ENCODE measurements around the gene RAB3A. TPM values are rescaled to one million over a fixed set of nuclear protein-coding genes. Genes with fewer than 3 reads are reported as not detected.

The RAB3A gene
- total RNA-seq, 1 experiment from 2014 or later: 2.5 TPM

DNA sequence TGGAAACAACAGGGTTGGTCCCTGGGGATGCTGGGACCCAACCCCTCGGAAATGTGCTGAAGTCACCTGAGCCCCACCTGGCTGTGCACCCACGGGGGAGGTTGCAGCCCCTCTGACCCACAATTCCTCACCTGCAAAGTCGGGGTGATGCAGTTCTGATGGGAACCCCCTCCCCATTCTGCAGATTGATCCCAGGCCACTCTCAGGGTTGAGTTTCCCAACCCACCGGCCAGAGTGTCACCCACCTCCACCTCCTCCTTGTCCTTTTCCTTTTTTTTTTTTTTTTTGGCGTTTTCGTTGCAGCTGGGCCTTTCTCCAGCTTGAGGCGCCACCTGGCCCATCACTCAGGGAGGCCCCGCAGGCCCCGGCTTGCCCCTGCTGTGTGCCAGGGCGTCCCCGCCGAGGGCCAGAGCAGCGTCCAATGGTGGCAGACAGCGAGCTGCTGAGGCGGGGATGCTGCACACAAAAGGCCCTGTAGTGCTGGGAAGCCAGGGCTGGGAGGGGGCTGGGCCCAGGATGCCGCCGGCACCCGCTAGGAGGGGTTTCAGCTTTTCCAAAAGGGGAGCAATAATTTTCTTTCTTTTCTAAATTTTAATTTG, 46.3 kb downstream of the RAB3A start:
- peaks cover 23% of the 10 kb centered on the region for H3K79me2 ChIP-seq (ENCODE audit: low read length)

GRCh38 chr19:18156841-18157464, 46.9 kb downstream of the RAB3A start:
- Histone ChIP-seq H3K36me3 (ENCODE audit: insufficient read depth, low read length) (peaks cover 3% of the 10 kb centered on the region; the same call in 1 of the 2 replicates), H3K79me2 (ENCODE audit: low read length) (peaks cover 23% of the 10 kb centered on the region), H3K9me2 (replicated peaks; ENCODE audit: insufficient read depth, low read length) (no peaks in the 10 kb centered on the region), H4K20me1 (ENCODE audit: insufficient read depth, low read depth, low read length) (no peaks in the 10 kb centered on the region), H3K9me3 (ENCODE audit: low read length) (no peaks in the 10 kb centered on the region), H2AFZ (ENCODE audit: low read length) (no peak overlapping the region), H3K4me1 (ENCODE audit: low read length) (peaks cover 34% of the 10 kb centered on the region), H3K4me3 (ENCODE audit: low read length) (no peak overlapping the region), H3K27me3 (ENCODE audit: low read length) (no peaks in the 10 kb centered on the region), H3K4me2 (ENCODE audit: low read depth, low read length, poor library complexity, severe bottlenecking) (peak overlapping the region; percentile 10), H3K27ac (ENCODE audit: low read length) (no peak overlapping the region), H3K9ac (ENCODE audit: low read length) (peak overlapping the region; percentile 20; the same call in 1 of the 2 replicates)
- DNase-seq: no peak

More for the DNA sequence above, 46.3 kb downstream of the RAB3A start:
- Histone ChIP-seq H3K9me2 (replicated peaks; ENCODE audit: insufficient read depth, low read length) (no peaks in the 10 kb centered on the region), H3K4me2 (ENCODE audit: low read depth, low read length, poor library complexity, severe bottlenecking) (peak overlapping the region; percentile 10), H3K36me3 (ENCODE audit: insufficient read depth, low read length) (peaks cover 4% of the 10 kb centered on the region; the same call in 1 of the 2 replicates), H3K4me3 (ENCODE audit: low read length) (no peak overlapping the region), H2AFZ (ENCODE audit: low read length) (no peak overlapping the region), H3K9ac (ENCODE audit: low read length) (peak overlapping the region; percentile 20; the same call in 1 of the 2 replicates), H3K27ac (ENCODE audit: low read length) (no peak overlapping the region), H4K20me1 (ENCODE audit: insufficient read depth, low read depth, low read length) (no peaks in the 10 kb centered on the region), H3K9me3 (ENCODE audit: low read length) (no peaks in the 10 kb centered on the region), H3K27me3 (ENCODE audit: low read length) (no peaks in the 10 kb centered on the region), H3K4me1 (ENCODE audit: low read length) (peaks cover 33% of the 10 kb centered on the region)
- no peak for DNase-seq

DNA sequence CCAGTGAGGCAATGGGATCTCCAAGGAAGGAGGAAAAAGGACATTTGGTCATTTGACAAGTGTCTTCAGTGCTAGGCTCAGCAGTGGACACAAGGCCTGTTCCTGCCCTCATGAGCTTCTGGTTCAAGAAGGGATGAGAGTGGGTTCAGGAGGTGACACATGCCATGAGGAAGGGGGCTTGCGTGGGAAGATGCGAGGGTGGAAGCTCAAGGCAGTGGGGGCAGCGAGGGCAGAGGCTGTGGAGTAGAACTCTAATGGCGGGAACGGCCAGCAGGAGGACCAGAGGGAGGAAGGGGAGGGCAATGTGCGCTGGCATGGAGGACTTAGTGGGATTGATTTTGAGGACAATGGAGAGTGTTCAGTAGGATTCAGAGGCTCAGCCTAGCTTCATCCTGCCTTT, 47.6 kb downstream of the RAB3A start:
- peaks cover 23% of the 10 kb centered on the region for H3K79me2 ChIP-seq (ENCODE audit: low read length)
- no peak overlapping the region for H3K4me3 ChIP-seq (ENCODE audit: low read length)
- H3K9me2 ChIP-seq (replicated peaks; ENCODE audit: insufficient read depth, low read length): no peaks in the 10 kb centered on the region
- no peaks in the 10 kb centered on the region for H3K9me3 ChIP-seq (ENCODE audit: low read length)
- H4K20me1 ChIP-seq (ENCODE audit: insufficient read depth, low read depth, low read length): no peaks in the 10 kb centered on the region
- no peak for DNase-seq
- H2AFZ ChIP-seq (ENCODE audit: low read length): no peak overlapping the region
- peaks cover 38% of the 10 kb centered on the region for H3K4me1 ChIP-seq (ENCODE audit: low read length)
- H3K27me3 ChIP-seq (ENCODE audit: low read length): no peaks in the 10 kb centered on the region
- H3K36me3 ChIP-seq (ENCODE audit: insufficient read depth, low read length): no peaks in the 10 kb centered on the region
- no peak overlapping the region for H3K27ac ChIP-seq (ENCODE audit: low read length)
- no peak overlapping the region for H3K4me2 ChIP-seq (ENCODE audit: low read depth, low read length, poor library complexity, severe bottlenecking)
- H3K9ac ChIP-seq (ENCODE audit: low read length): no peak overlapping the region

- no peak for DNase-seq
- H3K79me2 ChIP-seq (ENCODE audit: low read length): peaks cover 23% of the 10 kb centered on the region
- no peak overlapping the region for H3K9ac ChIP-seq (ENCODE audit: low read length)
- H3K27me3 ChIP-seq (ENCODE audit: low read length): no peaks in the 10 kb centered on the region
- H3K27ac ChIP-seq (ENCODE audit: low read length): no peak overlapping the region
- H3K9me2 ChIP-seq (replicated peaks; ENCODE audit: insufficient read depth, low read length): no peaks in the 10 kb centered on the region
- H3K9me3 ChIP-seq (ENCODE audit: low read length): no peaks in the 10 kb centered on the region
- H2AFZ ChIP-seq (ENCODE audit: low read length): no peak overlapping the region
- H3K36me3 ChIP-seq (ENCODE audit: insufficient read depth, low read length): no peaks in the 10 kb centered on the region
- no peaks in the 10 kb centered on the region for H4K20me1 ChIP-seq (ENCODE audit: insufficient read depth, low read depth, low read length)
- no peak overlapping the region for H3K4me2 ChIP-seq (ENCODE audit: low read depth, low read length, poor library complexity, severe bottlenecking)
- H3K4me1 ChIP-seq (ENCODE audit: low read length): peaks cover 35% of the 10 kb centered on the region
- no peak overlapping the region for H3K4me3 ChIP-seq (ENCODE audit: low read length)
Measured at GRCh38 chr19:18155095-18156087, 48.5 kb downstream of the RAB3A start.

GRCh38 chr19:18153556-18154134, 50.2 kb downstream of the RAB3A start:
- Histone ChIP-seq H3K9me3 (ENCODE audit: low read length) (no peaks in the 10 kb centered on the region), H3K27me3 (ENCODE audit: low read length) (no peaks in the 10 kb centered on the region), H3K79me2 (ENCODE audit: low read length) (peaks cover 23% of the 10 kb centered on the region), H4K20me1 (ENCODE audit: insufficient read depth, low read depth, low read length) (no peaks in the 10 kb centered on the region), H3K4me2 (ENCODE audit: low read depth, low read length, poor library complexity, severe bottlenecking) (peak overlapping the region; percentile 92), H3K36me3 (ENCODE audit: insufficient read depth, low read length) (no peaks in the 10 kb centered on the region), H3K9me2 (replicated peaks; ENCODE audit: insufficient read depth, low read length) (no peaks in the 10 kb centered on the region), H2AFZ (ENCODE audit: low read length) (no peak overlapping the region), H3K4me3 (ENCODE audit: low read length) (peak overlapping the region; percentile 72), H3K4me1 (ENCODE audit: low read length) (peaks cover 31% of the 10 kb centered on the region), H3K9ac (ENCODE audit: low read length) (peak overlapping the region; percentile 98), H3K27ac (ENCODE audit: low read length) (peak overlapping the region; percentile 96)
- DNase-seq: peak; percentile 75

- DNase-seq: peak; percentile 100
- peak within 1 kb of the TSS; percentile 96 for H3K27ac ChIP-seq (ENCODE audit: low read length)
- no peaks in the 10 kb centered on the region for H3K9me3 ChIP-seq (ENCODE audit: low read length)
- no peaks in the 10 kb centered on the region for H3K36me3 ChIP-seq (ENCODE audit: insufficient read depth, low read length)
- no peaks in the 10 kb centered on the region for H4K20me1 ChIP-seq (ENCODE audit: insufficient read depth, low read depth, low read length)
- no peaks in the 10 kb centered on the region for H3K27me3 ChIP-seq (ENCODE audit: low read length)
- no peaks in the 10 kb centered on the region for H3K9me2 ChIP-seq (replicated peaks; ENCODE audit: insufficient read depth, low read length)
- peaks cover 23% of the 10 kb centered on the region for H3K79me2 ChIP-seq (ENCODE audit: low read length)
- H3K4me2 ChIP-seq (ENCODE audit: low read depth, low read length, poor library complexity, severe bottlenecking): peak within 1 kb of the TSS; percentile 92
- peak within 1 kb of the TSS; percentile 98 for H3K9ac ChIP-seq (ENCODE audit: low read length)
- H2AFZ ChIP-seq (ENCODE audit: low read length): peak within 1 kb of the TSS; percentile 93; the same call in 1 of the 2 replicates
- peaks cover 31% of the 10 kb centered on the region for H3K4me1 ChIP-seq (ENCODE audit: low read length)
- peak within 1 kb of the TSS; percentile 72 for H3K4me3 ChIP-seq (ENCODE audit: low read length)
Measured at GRCh38 chr19:18152817-18153555, 50.9 kb downstream of the RAB3A start, which contains the start of gene PIK3R2. Gene PIK3R2 (plus strand): TSS chr19:18153163. CDS start chr19:18155880, 2,717 bp downstream.

DNA sequence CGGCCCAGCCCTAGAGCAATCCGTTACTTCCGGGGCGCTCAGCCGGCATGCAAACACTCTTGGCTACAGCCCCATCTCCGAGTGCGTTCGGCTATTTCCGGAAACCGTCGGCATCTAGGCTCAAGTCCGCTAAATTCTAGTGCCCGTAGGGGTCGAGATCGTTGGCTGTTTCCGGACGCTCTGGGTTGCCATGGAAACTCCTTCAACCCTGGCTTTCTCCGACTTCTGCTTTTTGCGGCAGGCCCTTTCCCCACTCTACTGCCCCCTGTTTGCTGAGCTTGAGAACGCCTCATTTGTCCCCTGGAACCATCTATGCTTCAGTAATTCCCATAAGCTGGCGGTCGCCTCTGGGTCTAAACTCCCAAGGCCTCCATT, 51.4 kb downstream of the RAB3A start:
- Histone ChIP-seq H4K20me1 (ENCODE audit: insufficient read depth, low read depth, low read length) (no peaks in the 10 kb centered on the region), H3K4me3 (ENCODE audit: low read length) (peak overlapping the region; percentile 72), H3K4me1 (ENCODE audit: low read length) (peaks cover 30% of the 10 kb centered on the region), H3K27me3 (ENCODE audit: low read length) (no peaks in the 10 kb centered on the region), H3K36me3 (ENCODE audit: insufficient read depth, low read length) (no peaks in the 10 kb centered on the region), H3K9me3 (ENCODE audit: low read length) (no peaks in the 10 kb centered on the region), H3K79me2 (ENCODE audit: low read length) (peaks cover 23% of the 10 kb centered on the region), H2AFZ (ENCODE audit: low read length) (peak overlapping the region; percentile 93; the same call in 1 of the 2 replicates), H3K4me2 (ENCODE audit: low read depth, low read length, poor library complexity, severe bottlenecking) (peak overlapping the region; percentile 92), H3K27ac (ENCODE audit: low read length) (peak overlapping the region; percentile 96), H3K9me2 (replicated peaks; ENCODE audit: insufficient read depth, low read length) (no peaks in the 10 kb centered on the region), H3K9ac (ENCODE audit: low read length) (peak overlapping the region; percentile 98)
- peak; percentile 100 for DNase-seq
